Neuronal stem cell (in vitro differentiated cells): ENCODE data around the gene LYSMD3.

Source experiments
- DNase-seq: peaks from one replicate; pipeline ENCODE4 v3.0.0-alpha.2; 2013; ENCODE audit warnings: low spot score
- H2AFZ ChIP-seq: one replicate; pipeline ENCODE4 v1.6.1; 2013; ENCODE audit warnings: mild to moderate bottlenecking, low read length, inconsistent platforms
- H2AK5ac ChIP-seq: 2 replicates; pipeline ENCODE4 v1.6.1; 2013; ENCODE audit warnings: low read depth, mild to moderate bottlenecking, inconsistent platforms, low read length, moderate library complexity, mixed read lengths
- H2BK120ac ChIP-seq: 2 replicates; pipeline ENCODE4 v1.6.1; 2013; ENCODE audit warnings: low read depth, mild to moderate bottlenecking, inconsistent platforms, low read length, moderate library complexity, mixed read lengths
- H2BK12ac ChIP-seq: one replicate; pipeline ENCODE4 v1.6.1; 2013; ENCODE audit warnings: low read length, inconsistent platforms
- H2BK15ac ChIP-seq: 2 replicates; pipeline ENCODE4 v1.6.1; 2013; ENCODE audit warnings: mild to moderate bottlenecking, low read length, inconsistent platforms, mixed read lengths
- H2BK5ac ChIP-seq: one replicate; pipeline ENCODE4 v1.6.1; 2013; ENCODE audit warnings: inconsistent platforms, mild to moderate bottlenecking, low read length, moderate library complexity
- H3K14ac ChIP-seq: one replicate; pipeline ENCODE4 v1.6.1; 2013; ENCODE audit warnings: low read length, inconsistent platforms
- H3K18ac ChIP-seq: 2 replicates; pipeline ENCODE4 v1.6.1; 2013; ENCODE audit warnings: low read length, inconsistent platforms
- H3K23ac ChIP-seq: 2 replicates; pipeline ENCODE4 v1.6.1; 2013; ENCODE audit warnings: low read depth, mild to moderate bottlenecking, mixed read lengths, low read length, inconsistent platforms; ENCODE audit not compliant: poor library complexity
- H3K27ac ChIP-seq: replicated peaks from 3 replicates; pipeline ENCODE4 v1.5.1; 2013; ENCODE audit warnings: low read length, inconsistent platforms
- H3K27me3 ChIP-seq, 3 experiments: 2 replicates each; pipeline ENCODE4 v1.6.1; 2013; ENCODE audit warnings: low read length in 3 of 3, mild to moderate bottlenecking in 2 of 3, inconsistent platforms in 1 of 3, low read depth in 1 of 3, mixed read lengths in 1 of 3, moderate library complexity in 1 of 3; ENCODE audit not compliant: control insufficient read depth in 3 of 3, insufficient read depth in 3 of 3
- H3K36me3 ChIP-seq, 2 donors: replicated peaks in 1 of 2; 2 replicates each; pipeline ENCODE4 v1.6.1; 2013; ENCODE audit warnings: low read length in 2 of 2; ENCODE audit not compliant: control insufficient read depth in 2 of 2, insufficient read depth in 2 of 2
- H3K4ac ChIP-seq: 2 replicates; pipeline ENCODE4 v1.6.1; 2013; ENCODE audit warnings: inconsistent platforms, mild to moderate bottlenecking, low read length, moderate library complexity
- H3K4me1 ChIP-seq, 2 donors: 1 replicate in 1 of 2; 2 replicates in 1 of 2; pipeline ENCODE4 v1.6.1; 2013; ENCODE audit warnings: low read length in 2 of 2, low read depth in 1 of 2; ENCODE audit not compliant: control insufficient read depth in 2 of 2, insufficient read depth in 1 of 2
- H3K4me2 ChIP-seq: one replicate; pipeline ENCODE4 v1.6.1; 2013; ENCODE audit warnings: mild to moderate bottlenecking, low read length, inconsistent platforms; ENCODE audit not compliant: insufficient read depth, poor library complexity, severe bottlenecking
- H3K4me3 ChIP-seq, 2 donors: 2 replicates each; pipeline ENCODE4 v1.5.1; 2013; ENCODE audit warnings: low read length in 2 of 2, mild to moderate bottlenecking in 2 of 2, inconsistent platforms in 1 of 2, moderate library complexity in 1 of 2
- H3K79me1 ChIP-seq: one replicate; pipeline ENCODE4 v1.6.1; 2013; ENCODE audit warnings: low read depth, mild to moderate bottlenecking, inconsistent platforms, low read length, moderate library complexity
- H3K9ac ChIP-seq: one replicate; pipeline ENCODE4 v1.6.1; 2013; ENCODE audit warnings: mild to moderate bottlenecking, low read depth, low read length, inconsistent platforms; ENCODE audit not compliant: poor library complexity
- H3K9me3 ChIP-seq, 2 donors: replicated peaks in 1 of 2; 2 replicates each; pipeline versions ENCODE3 to v1.6.1; 2013; ENCODE audit warnings: low read length in 2 of 2, mild to moderate bottlenecking in 2 of 2, inconsistent platforms in 1 of 2, low read depth in 1 of 2, mixed read lengths in 1 of 2, moderate library complexity in 1 of 2; ENCODE audit not compliant: control insufficient read depth in 2 of 2, insufficient read depth in 1 of 2
- H4K8ac ChIP-seq: one replicate; pipeline ENCODE4 v1.6.1; 2013; ENCODE audit warnings: low read depth, mild to moderate bottlenecking, inconsistent platforms, low read length, moderate library complexity
- H4K91ac ChIP-seq: one replicate; pipeline ENCODE4 v1.6.1; 2013; ENCODE audit warnings: low read length, low read depth, mild to moderate bottlenecking, inconsistent platforms; ENCODE audit not compliant: poor library complexity
- WGBS, 2 donors: extraction: QIAGEN DNeasy Blood & Tissue Kit; methylation state at CpG; one replicate each; pipeline ENCODE4 v1.1.7; 2013; ENCODE audit warnings: missing lambda C conversion rate in 2 of 2, mixed read lengths in 1 of 2; ENCODE audit not compliant: insufficient read length in 2 of 2, insufficient replicate concordance in 1 of 2; ENCODE audit errors: extremely low coverage in 2 of 2; 5-methylcytosine and 5-hydroxymethylcytosine counted together

LYSMD3 gene

GRCh38 chr5:90570034-90570433 lies 40.6 kb upstream of the LYSMD3 start:
- Histone ChIP-seq H3K9ac (no peak overlapping the region), H4K8ac (no peak overlapping the region), H3K27ac (no peak overlapping the region), H3K18ac (no peak overlapping the region), H3K4me2 (no peak overlapping the region), H3K36me3 (no peaks in the 10 kb centered on the region), H3K4me3 (no peak overlapping the region), H2BK15ac (no peak overlapping the region), H3K23ac (no peak overlapping the region), H2AK5ac (no peak overlapping the region), H2BK5ac (no peak overlapping the region), H2BK12ac (no peak overlapping the region), H3K27me3 (no peaks in the 10 kb centered on the region), H3K4me1 (peaks cover 0 to 3% of the 10 kb centered on the region in 2 donors), H3K79me1 (no peaks in the 10 kb centered on the region), H2BK120ac (no peak overlapping the region), H3K4ac (no peak overlapping the region), H2AFZ (no peak overlapping the region), H3K14ac (no peak overlapping the region), H3K9me3 (peaks cover 0 to 52% of the 10 kb centered on the region in 2 donors), H4K91ac (no peak overlapping the region)
- WGBS, 2 donors: no CpG with 5 or more reads among the region's 2 CpGs
- no peak for DNase-seq

GRCh38 chr5:90569084-90569483 lies 39.7 kb upstream of the LYSMD3 start:
- Histone ChIP-seq H2AFZ (no peak overlapping the region), H3K4ac (no peak overlapping the region), H2AK5ac (no peak overlapping the region), H3K23ac (no peak overlapping the region), H3K79me1 (no peaks in the 10 kb centered on the region), H2BK15ac (no peak overlapping the region), H3K4me3 (no peak overlapping the region), H3K4me1 (peaks cover 0 to 3% of the 10 kb centered on the region in 2 donors), H3K9me3 (peaks cover 0 to 55% of the 10 kb centered on the region in 2 donors), H2BK120ac (no peak overlapping the region), H3K4me2 (no peak overlapping the region), H3K36me3 (no peaks in the 10 kb centered on the region), H3K14ac (no peak overlapping the region), H3K18ac (no peak overlapping the region), H3K27ac (no peak overlapping the region), H4K91ac (no peak overlapping the region), H2BK12ac (no peak overlapping the region), H3K27me3 (no peaks in the 10 kb centered on the region), H3K9ac (no peak overlapping the region), H2BK5ac (no peak overlapping the region), H4K8ac (no peak overlapping the region)
- no CpG with 5 or more reads among the region's 1 CpG for WGBS, 2 donors
- DNase-seq: no peak

GRCh38 chr5:90565491-90565890 lies 36.1 kb upstream of the LYSMD3 start:
- no CpG with 5 or more reads among the region's 3 CpGs for WGBS, 2 donors
- Histone ChIP-seq H3K9ac (no peak overlapping the region), H3K79me1 (no peaks in the 10 kb centered on the region), H2BK5ac (no peak overlapping the region), H2BK15ac (no peak overlapping the region), H4K91ac (no peak overlapping the region), H2BK12ac (no peak overlapping the region), H3K23ac (no peak overlapping the region), H2BK120ac (no peak overlapping the region), H3K36me3 (no peaks in the 10 kb centered on the region), H3K4me3 (no peak overlapping the region), H3K4me2 (no peak overlapping the region), H3K27ac (no peak overlapping the region), H3K27me3 (no peaks in the 10 kb centered on the region), H3K14ac (no peak overlapping the region), H4K8ac (no peak overlapping the region), H3K4ac (no peak overlapping the region), H2AK5ac (no peak overlapping the region), H3K18ac (no peak overlapping the region), H3K4me1 (peaks cover 3 to 27% of the 10 kb centered on the region in 2 donors), H3K9me3 (peaks cover 0 to 51% of the 10 kb centered on the region in 2 donors), H2AFZ (no peak overlapping the region)
- DNase-seq: no peak

- H3K23ac ChIP-seq: no peak overlapping the region
- H3K9ac ChIP-seq: no peak overlapping the region
- no peak overlapping the region for H3K4me3 ChIP-seq
Measured at GRCh38 chr5:90563108-90563507, 33.7 kb upstream of the LYSMD3 start.

More at GRCh38 chr5:90563108-90563507, 33.7 kb upstream of the LYSMD3 start:
- Histone ChIP-seq H3K18ac (no peak overlapping the region), H3K4ac (no peak overlapping the region), H3K27ac (no peak overlapping the region), H2BK12ac (no peak overlapping the region), H3K36me3 (no peaks in the 10 kb centered on the region), H3K4me2 (no peak overlapping the region), H4K8ac (no peak overlapping the region), H3K14ac (no peak overlapping the region), H2BK5ac (no peak overlapping the region), H2AFZ (no peak overlapping the region), H3K27me3 (no peaks in the 10 kb centered on the region), H3K4me1 (peaks cover 3 to 29% of the 10 kb centered on the region in 2 donors), H2BK120ac (no peak overlapping the region), H3K79me1 (no peaks in the 10 kb centered on the region), H2BK15ac (no peak overlapping the region), H4K91ac (no peak overlapping the region), H2AK5ac (no peak overlapping the region), H3K9me3 (peaks cover 0 to 32% of the 10 kb centered on the region in 2 donors)
- no peak for DNase-seq
- no CpG with 5 or more reads among the region's 1 CpG for WGBS, 2 donors
